H9 (cell line): ENCODE measurements around the gene YLPM1. TPM values are rescaled to one million over a fixed set of nuclear protein-coding genes. Genes with fewer than 3 reads are reported as not detected.

Experiments used
- DNase-seq: peaks from one replicate; pipeline ENCODE4 v3.0.0-alpha.2; 2017
- H2AFZ ChIP-seq: one replicate; pipeline ENCODE4 v1.6.1; 2013; ENCODE audit warnings: mild to moderate bottlenecking, low read length, control low read depth, moderate library complexity
- H2AK5ac ChIP-seq: 2 replicates; pipeline ENCODE4 v1.6.1; 2013; ENCODE audit warnings: low read length, control low read depth, mixed read lengths; ENCODE audit not compliant: insufficient read length
- H2BK120ac ChIP-seq: one replicate; pipeline ENCODE4 v1.6.1; 2013; ENCODE audit warnings: low read depth, mild to moderate bottlenecking, low read length, control low read depth, inconsistent platforms; ENCODE audit not compliant: poor library complexity, severe bottlenecking
- H2BK12ac ChIP-seq: 2 replicates; pipeline ENCODE4 v1.6.1; 2013; ENCODE audit warnings: low read length, control low read depth, mixed read lengths, low read depth; ENCODE audit not compliant: insufficient read length
- H2BK15ac ChIP-seq: 2 replicates; pipeline ENCODE4 v1.6.1; 2013; ENCODE audit warnings: low read depth, low read length, control low read depth
- H2BK20ac ChIP-seq: one replicate; pipeline ENCODE4 v1.6.1; 2013; ENCODE audit warnings: low read depth, mild to moderate bottlenecking, low read length, control low read depth, inconsistent platforms; ENCODE audit not compliant: poor library complexity, severe bottlenecking
- H2BK5ac ChIP-seq: 2 replicates; pipeline ENCODE4 v1.6.1; 2013; ENCODE audit warnings: low read length, control low read depth, mixed read lengths; ENCODE audit not compliant: insufficient read length
- H3K14ac ChIP-seq: 2 replicates; pipeline ENCODE4 v1.6.1; 2013; ENCODE audit warnings: low read length, control low read depth; ENCODE audit not compliant: insufficient read depth
- H3K18ac ChIP-seq: 2 replicates; pipeline ENCODE4 v1.6.1; 2013; ENCODE audit warnings: low read depth, mild to moderate bottlenecking, mixed read lengths, low read length, control low read depth; ENCODE audit not compliant: insufficient read length
- H3K23ac ChIP-seq: 2 replicates; pipeline ENCODE4 v1.6.1; 2013; ENCODE audit warnings: low read length, control low read depth, mixed read lengths, low read depth; ENCODE audit not compliant: insufficient read length
- H3K23me2 ChIP-seq: 2 replicates; pipeline ENCODE4 v1.6.1; 2013; ENCODE audit warnings: low read depth, mild to moderate bottlenecking, mixed read lengths, low read length, control low read depth; ENCODE audit not compliant: insufficient read length, poor library complexity, severe bottlenecking
- H3K27ac ChIP-seq: 2 replicates; pipeline ENCODE4 v1.5.1; 2013; ENCODE audit warnings: low read length, control low read depth, mixed read lengths, low read depth; ENCODE audit not compliant: insufficient read length
- H3K27me3 ChIP-seq: 2 replicates; pipeline ENCODE4 v1.6.1; 2013; ENCODE audit warnings: low read length, control low read depth, inconsistent platforms; ENCODE audit not compliant: insufficient read depth
- H3K4ac ChIP-seq: 2 replicates; pipeline ENCODE4 v1.6.1; 2013; ENCODE audit warnings: low read depth, mild to moderate bottlenecking, control low read depth, inconsistent platforms, low read length, moderate library complexity
- H3K4me1 ChIP-seq: 2 replicates; pipeline ENCODE4 v1.6.1; 2013; ENCODE audit warnings: low read length, control low read depth, inconsistent platforms; ENCODE audit not compliant: insufficient read depth
- H3K4me2 ChIP-seq: 2 replicates; pipeline ENCODE4 v1.6.1; 2013; ENCODE audit warnings: low read length, control low read depth, mixed read lengths; ENCODE audit not compliant: insufficient read length, insufficient read depth
- H3K56ac ChIP-seq: 2 replicates; pipeline ENCODE4 v1.6.1; 2013; ENCODE audit warnings: low read depth, mild to moderate bottlenecking, mixed read lengths, low read length, control low read depth; ENCODE audit not compliant: insufficient read length
- H3K79me1 ChIP-seq: 2 replicates; pipeline ENCODE4 v1.6.1; 2013; ENCODE audit warnings: low read depth, mild to moderate bottlenecking, moderate library complexity, low read length, control low read depth, inconsistent platforms; ENCODE audit not compliant: insufficient read depth, poor library complexity, severe bottlenecking
- H3K79me2 ChIP-seq: 2 replicates; pipeline ENCODE4 v1.6.1; 2013; ENCODE audit warnings: low read length, control low read depth, inconsistent platforms; ENCODE audit not compliant: insufficient read depth
- H3K9ac ChIP-seq: 2 replicates; pipeline ENCODE4 v1.6.1; 2013; ENCODE audit warnings: low read length, control low read depth, mixed read lengths; ENCODE audit not compliant: insufficient read length; ENCODE audit errors: extremely low read depth
- H3K9me3 ChIP-seq: one replicate; pipeline ENCODE4 v1.6.1; 2013; ENCODE audit warnings: low read depth, low read length, inconsistent platforms; ENCODE audit not compliant: control insufficient read depth
- H3T11ph ChIP-seq: one replicate; pipeline ENCODE4 v1.6.1; 2013; ENCODE audit warnings: mild to moderate bottlenecking, low read length, control low read depth, inconsistent platforms
- H4K20me1 ChIP-seq: one replicate; pipeline ENCODE4 v1.6.1; 2013; ENCODE audit not compliant: control insufficient read depth, insufficient read length, insufficient read depth
- H4K5ac ChIP-seq: 2 replicates; pipeline ENCODE4 v1.6.1; 2013; ENCODE audit warnings: low read depth, mild to moderate bottlenecking, mixed read lengths, low read length, control low read depth; ENCODE audit not compliant: insufficient read length
- H4K8ac ChIP-seq: replicated peaks from 2 replicates; pipeline ENCODE4 v1.6.1; 2013; ENCODE audit warnings: low read length, control low read depth, mixed read lengths, low read depth; ENCODE audit not compliant: insufficient read length
- H4K91ac ChIP-seq: 2 replicates; pipeline ENCODE4 v1.6.1; 2013; ENCODE audit warnings: low read depth, mild to moderate bottlenecking, moderate library complexity, mixed read lengths, low read length, control low read depth; ENCODE audit not compliant: insufficient read length
- H3K27ac Mint-ChIP-seq, 3 experiments: 2 replicates in 2 of 3; 3 replicates in 1 of 3; pipeline ENCODE4 v1.8.0; 2020 to 2021; ENCODE audit warnings: mixed read lengths in 3 of 3, mild to moderate bottlenecking in 1 of 3, moderate library complexity in 1 of 3
- H3K27me3 Mint-ChIP-seq: 2 replicates; pipeline ENCODE4 v1.8.0; 2021; ENCODE audit warnings: low read depth, mild to moderate bottlenecking, moderate library complexity, mixed read lengths
- H3K36me3 Mint-ChIP-seq, 3 experiments: 2 replicates in 2 of 3; 3 replicates in 1 of 3; pipeline ENCODE4 v1.8.0; 2020 to 2021; ENCODE audit warnings: low read depth in 3 of 3, mixed read lengths in 3 of 3; ENCODE audit not compliant: insufficient read depth in 1 of 3
- H3K4me1 Mint-ChIP-seq, 2 experiments: 2 replicates each; pipeline ENCODE4 v1.8.0; 2020; ENCODE audit warnings: mixed read lengths in 2 of 2
- H3K4me3 Mint-ChIP-seq, 2 experiments: 2 replicates in 1 of 2; 3 replicates in 1 of 2; pipeline ENCODE4 v1.8.0; 2020 to 2021; ENCODE audit warnings: mild to moderate bottlenecking in 2 of 2, mixed read lengths in 2 of 2, moderate library complexity in 1 of 2
- H3K9me3 Mint-ChIP-seq, 2 experiments: 2 replicates in 1 of 2; 3 replicates in 1 of 2; pipeline ENCODE4 v1.8.0; 2020; ENCODE audit warnings: mild to moderate bottlenecking in 2 of 2, mixed read lengths in 2 of 2, moderate library complexity in 1 of 2
- WGBS: extraction: QIAGEN DNeasy Blood & Tissue Kit; methylation state at CpG from one replicate; pipeline ENCODE4 v1.1.7; 2013; ENCODE audit warnings: missing lambda C conversion rate, low lambda C conversion rate, mixed read lengths; ENCODE audit not compliant: insufficient read length; ENCODE audit errors: extremely low coverage; 5-methylcytosine and 5-hydroxymethylcytosine counted together
- total RNA-seq: library from RNA; stranded (reverse); gene quantifications from 2 replicates; pipeline ENCODE4 v1.2.1, GENCODE V29; 2021
- TF ChIP-seq, protein P1 (sequence below): fragments of 200-600 bp; sonication (generic); conservative IDR thresholded peaks from 3 replicates; pipeline ENCODE4 v1.8.0; 2021; ENCODE audit warnings: antibody characterized with exemption, mild to moderate bottlenecking

The YLPM1 gene
- total RNA-seq, 1 experiment from 2014 or later = 82.2 TPM

DNA sequence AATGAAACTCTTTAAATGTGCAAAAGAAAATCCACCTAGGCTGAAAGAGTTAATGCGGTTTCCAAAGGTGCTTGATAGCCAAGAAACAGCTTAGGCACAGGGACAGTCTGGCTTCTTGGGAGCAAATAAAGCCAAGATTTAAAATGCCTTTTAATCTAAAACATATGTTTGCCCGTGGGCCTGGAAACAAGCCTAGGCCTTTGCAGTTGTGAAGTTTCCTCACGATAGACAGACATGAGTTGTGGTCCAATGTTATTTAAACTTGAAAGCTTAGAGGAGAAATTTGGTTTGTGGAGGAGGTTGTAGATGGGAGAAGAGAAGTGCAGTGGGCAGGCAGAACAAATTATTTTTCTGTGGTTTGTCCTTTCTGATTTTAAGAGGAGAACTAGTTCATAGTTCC, 83.1 kb downstream of the YLPM1 start:
- no CpG with 5 or more reads among the region's 3 CpGs for WGBS

More for the DNA sequence above, 83.1 kb downstream of the YLPM1 start:
- Histone ChIP-seq H2BK5ac (no peak overlapping the region), H2BK20ac (no peak overlapping the region), H3K4me1 (no peaks in the 10 kb centered on the region), H3K14ac (no peak overlapping the region), H4K20me1 (no peaks in the 10 kb centered on the region), H4K91ac (no peak overlapping the region), H2BK120ac (no peak overlapping the region), H3K27me3 (no peaks in the 10 kb centered on the region), H3K27ac (no peak overlapping the region), H3T11ph (no peak overlapping the region), H2BK12ac (no peak overlapping the region), H3K4me2 (no peak overlapping the region), H3K23ac (no peak overlapping the region), H3K18ac (no peak overlapping the region), H3K9me3 (no peaks in the 10 kb centered on the region), H2AFZ (no peak overlapping the region), H3K23me2 (no peaks in the 10 kb centered on the region), H4K5ac (no peak overlapping the region), H3K79me2 (no peaks in the 10 kb centered on the region), H3K79me1 (no peaks in the 10 kb centered on the region), H3K9ac (no peak overlapping the region), H3K56ac (no peak overlapping the region), H2BK15ac (no peak overlapping the region), H3K4ac (no peak overlapping the region), H4K8ac (no peak overlapping the region), H2AK5ac (no peak overlapping the region)
- H3K4me3 Mint-ChIP-seq = no peak overlapping the region
- no peak for DNase-seq
- no peaks in the 10 kb centered on the region for H3K36me3 Mint-ChIP-seq
- no peak overlapping the region; a peak in 1 of 7 replicates for H3K27ac Mint-ChIP-seq
- peaks cover 0 to 2% of the 10 kb centered on the region in 2 experiments; a peak in 1 of 4 replicates for H3K4me1 Mint-ChIP-seq
- TF ChIP-seq, protein P1, sequence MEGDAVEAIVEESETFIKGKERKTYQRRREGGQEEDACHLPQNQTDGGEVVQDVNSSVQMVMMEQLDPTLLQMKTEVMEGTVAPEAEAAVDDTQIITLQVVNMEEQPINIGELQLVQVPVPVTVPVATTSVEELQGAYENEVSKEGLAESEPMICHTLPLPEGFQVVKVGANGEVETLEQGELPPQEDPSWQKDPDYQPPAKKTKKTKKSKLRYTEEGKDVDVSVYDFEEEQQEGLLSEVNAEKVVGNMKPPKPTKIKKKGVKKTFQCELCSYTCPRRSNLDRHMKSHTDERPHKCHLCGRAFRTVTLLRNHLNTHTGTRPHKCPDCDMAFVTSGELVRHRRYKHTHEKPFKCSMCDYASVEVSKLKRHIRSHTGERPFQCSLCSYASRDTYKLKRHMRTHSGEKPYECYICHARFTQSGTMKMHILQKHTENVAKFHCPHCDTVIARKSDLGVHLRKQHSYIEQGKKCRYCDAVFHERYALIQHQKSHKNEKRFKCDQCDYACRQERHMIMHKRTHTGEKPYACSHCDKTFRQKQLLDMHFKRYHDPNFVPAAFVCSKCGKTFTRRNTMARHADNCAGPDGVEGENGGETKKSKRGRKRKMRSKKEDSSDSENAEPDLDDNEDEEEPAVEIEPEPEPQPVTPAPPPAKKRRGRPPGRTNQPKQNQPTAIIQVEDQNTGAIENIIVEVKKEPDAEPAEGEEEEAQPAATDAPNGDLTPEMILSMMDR = no peak
- no peaks in the 10 kb centered on the region for H3K9me3 Mint-ChIP-seq
- no peaks in the 10 kb centered on the region for H3K27me3 Mint-ChIP-seq
